Measurements from ENCODE around the gene PDCD10.
A peak's percentile ranks its signal among the peaks of the same experiment; 100 is the strongest.

Gene PDCD10

DNA sequence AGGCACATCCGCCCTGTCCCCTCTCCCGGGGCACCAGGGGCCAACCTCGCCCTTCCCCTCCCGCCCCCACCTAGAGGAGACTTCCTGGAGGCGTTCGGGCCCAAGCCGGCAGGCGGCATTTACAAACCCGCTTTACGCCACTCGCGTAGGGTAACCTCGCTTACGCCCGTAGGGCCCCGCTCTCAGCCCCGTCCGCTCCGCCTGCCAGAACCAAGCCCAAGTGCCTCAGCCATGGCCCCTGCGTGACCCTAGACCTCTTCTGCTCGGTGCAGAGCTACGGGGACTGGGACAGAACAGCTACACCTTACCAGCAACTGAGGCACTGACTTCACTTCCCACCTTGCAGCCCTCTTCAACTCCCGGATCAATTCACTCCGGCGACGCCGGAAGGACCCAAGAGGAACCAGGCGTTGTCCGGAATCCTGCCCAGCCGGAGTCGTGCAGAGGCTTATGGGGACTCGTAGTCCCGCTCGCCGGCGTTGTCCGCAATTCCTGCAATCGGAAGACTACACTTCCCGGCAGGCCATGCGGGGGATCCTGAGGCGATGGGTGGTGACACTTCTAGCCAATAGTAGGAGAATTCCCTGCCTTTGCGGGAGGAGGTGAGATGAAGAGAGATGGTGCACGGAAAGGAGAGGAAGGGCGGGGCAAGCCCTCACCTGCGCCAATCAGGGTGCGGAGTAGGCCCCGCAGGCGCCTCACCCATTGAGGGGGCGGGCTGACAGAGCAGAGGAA is at the start of gene PDCD10:
Gene PDCD10, minus strand, starts transcription at position 395 of the 735 bp plus-strand sequence. CDS start 14,735 bp downstream, outside the sequence.
- peak; percentile 93 for DNase-seq (ENCODE audit: extremely low read depth, low read depth)
- TF ChIP-seq, protein P1, sequence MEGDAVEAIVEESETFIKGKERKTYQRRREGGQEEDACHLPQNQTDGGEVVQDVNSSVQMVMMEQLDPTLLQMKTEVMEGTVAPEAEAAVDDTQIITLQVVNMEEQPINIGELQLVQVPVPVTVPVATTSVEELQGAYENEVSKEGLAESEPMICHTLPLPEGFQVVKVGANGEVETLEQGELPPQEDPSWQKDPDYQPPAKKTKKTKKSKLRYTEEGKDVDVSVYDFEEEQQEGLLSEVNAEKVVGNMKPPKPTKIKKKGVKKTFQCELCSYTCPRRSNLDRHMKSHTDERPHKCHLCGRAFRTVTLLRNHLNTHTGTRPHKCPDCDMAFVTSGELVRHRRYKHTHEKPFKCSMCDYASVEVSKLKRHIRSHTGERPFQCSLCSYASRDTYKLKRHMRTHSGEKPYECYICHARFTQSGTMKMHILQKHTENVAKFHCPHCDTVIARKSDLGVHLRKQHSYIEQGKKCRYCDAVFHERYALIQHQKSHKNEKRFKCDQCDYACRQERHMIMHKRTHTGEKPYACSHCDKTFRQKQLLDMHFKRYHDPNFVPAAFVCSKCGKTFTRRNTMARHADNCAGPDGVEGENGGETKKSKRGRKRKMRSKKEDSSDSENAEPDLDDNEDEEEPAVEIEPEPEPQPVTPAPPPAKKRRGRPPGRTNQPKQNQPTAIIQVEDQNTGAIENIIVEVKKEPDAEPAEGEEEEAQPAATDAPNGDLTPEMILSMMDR (IDR thresholded peaks at IDR 0.05; ENCODE audit: low read depth, low read length), result no peak

- TF ChIP-seq, protein P1 (IDR thresholded peaks at IDR 0.05; ENCODE audit: low read depth, low read length), result no peak
- no peak for DNase-seq (ENCODE audit: extremely low read depth, low read depth)
Measured at GRCh38 chr3:167783781-167784180, 49.1 kb upstream of the PDCD10 start.

- TF ChIP-seq, protein P1 (IDR thresholded peaks at IDR 0.05; ENCODE audit: low read depth, low read length), result no peak
- no peak for DNase-seq (ENCODE audit: extremely low read depth, low read depth)
Measured at GRCh38 chr3:167780214-167780883, 45.7 kb upstream of the PDCD10 start.

DNA sequence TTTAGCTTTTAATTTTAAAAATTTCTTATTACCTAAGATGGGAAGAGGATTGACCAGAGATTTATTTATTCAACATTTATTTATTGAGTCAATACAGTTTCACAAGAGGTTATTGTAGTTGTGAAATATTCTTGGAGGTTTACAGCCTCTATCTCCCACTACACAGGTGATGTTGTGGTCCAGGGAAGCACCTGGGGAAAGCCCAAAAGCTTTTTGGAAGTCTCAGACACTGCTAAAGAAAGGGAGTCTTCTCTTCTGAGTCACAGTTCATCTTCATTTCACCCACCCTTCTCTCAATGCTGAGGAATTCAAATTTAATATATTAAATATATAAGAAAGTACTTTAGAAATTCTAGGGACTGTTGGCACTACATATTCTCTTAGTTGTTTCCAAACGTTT is 42.7 kb upstream of the PDCD10 start:
- TF ChIP-seq, protein P1 (IDR thresholded peaks at IDR 0.05; ENCODE audit: low read depth, low read length), result no peak
- DNase-seq (ENCODE audit: extremely low read depth, low read depth), result no peak

- DNase-seq (ENCODE audit: extremely low read depth, low read depth), result no peak
Measured at GRCh38 chr3:167776066-167776685, 41.5 kb upstream of the PDCD10 start.

GRCh38 chr3:167773584-167773983 is 38.9 kb upstream of the PDCD10 start:
- DNase-seq (ENCODE audit: extremely low read depth, low read depth), result no peak
- TF ChIP-seq, protein P1 (IDR thresholded peaks at IDR 0.05; ENCODE audit: low read depth, low read length), result no peak

More at GRCh38 chr3:167776066-167776685, 41.5 kb upstream of the PDCD10 start:
- TF ChIP-seq, protein P1 (IDR thresholded peaks at IDR 0.05; ENCODE audit: low read depth, low read length), result no peak

DNA sequence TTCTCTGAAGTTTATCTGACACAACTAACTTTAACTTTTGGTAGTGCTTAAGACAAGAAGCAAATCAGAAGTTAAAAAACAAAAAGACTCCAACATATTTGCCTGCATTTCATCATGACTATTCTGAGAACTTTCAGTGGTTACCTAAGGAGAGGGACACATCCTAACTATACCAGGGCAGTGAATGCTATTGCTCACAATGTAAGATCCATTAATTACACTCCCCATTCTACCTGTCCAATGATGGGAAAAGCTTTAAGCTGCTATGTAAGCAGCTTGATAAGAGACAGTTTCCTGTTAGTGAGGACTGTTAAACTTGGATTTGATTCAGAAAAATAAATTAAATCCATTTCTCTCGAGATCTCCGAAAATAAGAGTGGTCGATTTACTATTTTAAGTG is 38.3 kb upstream of the PDCD10 start:
- TF ChIP-seq, protein P1 (IDR thresholded peaks at IDR 0.05; ENCODE audit: low read depth, low read length), result no peak
- DNase-seq (ENCODE audit: extremely low read depth, low read depth), result no peak
